A673 (cell line): ENCODE measurements around the gene IRX1.

Experiments
- EZH2 ChIP-seq: fragments of 200-600 bp; sonication (generic); IDR thresholded peaks from 2 replicates; pipeline ENCODE4 v1.6.1; 2017; ENCODE audit warnings: borderline replicate concordance, low read depth, mild to moderate bottlenecking, mixed read lengths, antibody characterized with exemption, low read length; ENCODE audit not compliant: poor library complexity, severe bottlenecking
- TF ChIP-seq, protein P1 (sequence below): fragments of 300-800, 200-600 bp; sonication (generic); conservative IDR thresholded peaks from 2 replicates; pipeline ENCODE4 v1.5.1; 2017; ENCODE audit warnings: low read depth, mild to moderate bottlenecking, antibody characterized with exemption, low read length, moderate library complexity, mixed read lengths

DNA sequence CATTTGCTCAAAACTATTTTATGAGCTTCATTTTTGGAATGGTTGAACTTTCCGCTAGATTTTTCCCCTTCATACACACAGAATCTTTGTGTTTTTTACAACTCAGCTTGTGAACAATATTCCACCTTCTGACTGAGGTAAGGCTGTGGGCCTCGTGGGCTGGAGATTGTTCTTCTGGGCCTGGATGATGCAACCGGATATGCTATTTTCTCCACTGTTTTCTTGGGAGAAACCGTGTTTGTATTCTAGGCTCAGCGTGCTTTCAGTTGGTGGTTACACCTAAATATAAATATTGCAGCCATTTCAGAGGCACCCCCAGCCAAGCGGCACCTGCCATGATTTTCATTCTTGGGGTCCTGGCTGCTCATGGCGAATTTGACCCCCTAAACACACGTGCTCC is 55.2 kb downstream of the IRX1 start:
- TF ChIP-seq, protein P1, sequence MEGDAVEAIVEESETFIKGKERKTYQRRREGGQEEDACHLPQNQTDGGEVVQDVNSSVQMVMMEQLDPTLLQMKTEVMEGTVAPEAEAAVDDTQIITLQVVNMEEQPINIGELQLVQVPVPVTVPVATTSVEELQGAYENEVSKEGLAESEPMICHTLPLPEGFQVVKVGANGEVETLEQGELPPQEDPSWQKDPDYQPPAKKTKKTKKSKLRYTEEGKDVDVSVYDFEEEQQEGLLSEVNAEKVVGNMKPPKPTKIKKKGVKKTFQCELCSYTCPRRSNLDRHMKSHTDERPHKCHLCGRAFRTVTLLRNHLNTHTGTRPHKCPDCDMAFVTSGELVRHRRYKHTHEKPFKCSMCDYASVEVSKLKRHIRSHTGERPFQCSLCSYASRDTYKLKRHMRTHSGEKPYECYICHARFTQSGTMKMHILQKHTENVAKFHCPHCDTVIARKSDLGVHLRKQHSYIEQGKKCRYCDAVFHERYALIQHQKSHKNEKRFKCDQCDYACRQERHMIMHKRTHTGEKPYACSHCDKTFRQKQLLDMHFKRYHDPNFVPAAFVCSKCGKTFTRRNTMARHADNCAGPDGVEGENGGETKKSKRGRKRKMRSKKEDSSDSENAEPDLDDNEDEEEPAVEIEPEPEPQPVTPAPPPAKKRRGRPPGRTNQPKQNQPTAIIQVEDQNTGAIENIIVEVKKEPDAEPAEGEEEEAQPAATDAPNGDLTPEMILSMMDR: no peak
- no peak for TF ChIP-seq EZH2
